SU-DHL-6 (cell line): ENCODE results near the gene EPN1.

Source experiments
- CTCF ChIP-seq: fragments of 200-600 bp; sonication (generic); IDR thresholded peaks from one replicate; pipeline ENCODE4 v1.5.1; 2017; ENCODE audit warnings: antibody characterized with exemption, mild to moderate bottlenecking, low read length, moderate library complexity; ENCODE audit not compliant: insufficient read depth, poor library complexity, severe bottlenecking
- EZH2phosphoT487 ChIP-seq: fragments of 200-600 bp; sonication (generic), shearing (Covaris generic); conservative IDR thresholded peaks from 2 replicates; pipeline ENCODE4 v1.6.1; 2018; ENCODE audit warnings: mild to moderate bottlenecking, antibody characterized with exemption, low read length, moderate library complexity, mixed read lengths

- TF ChIP-seq EZH2phosphoT487 (no peak), CTCF (no peak)
Observed at GRCh38 chr19:55651236-55651635, 23.8 kb upstream of the EPN1 start.
